ENCODE data around the gene CLSTN1. TPM values are rescaled to one million over a fixed set of nuclear protein-coding genes. Genes with fewer than 3 reads are reported as not detected.

CLSTN1 gene
- total RNA-seq, 1 donor from 2014 or later: 48.0 TPM

DNA sequence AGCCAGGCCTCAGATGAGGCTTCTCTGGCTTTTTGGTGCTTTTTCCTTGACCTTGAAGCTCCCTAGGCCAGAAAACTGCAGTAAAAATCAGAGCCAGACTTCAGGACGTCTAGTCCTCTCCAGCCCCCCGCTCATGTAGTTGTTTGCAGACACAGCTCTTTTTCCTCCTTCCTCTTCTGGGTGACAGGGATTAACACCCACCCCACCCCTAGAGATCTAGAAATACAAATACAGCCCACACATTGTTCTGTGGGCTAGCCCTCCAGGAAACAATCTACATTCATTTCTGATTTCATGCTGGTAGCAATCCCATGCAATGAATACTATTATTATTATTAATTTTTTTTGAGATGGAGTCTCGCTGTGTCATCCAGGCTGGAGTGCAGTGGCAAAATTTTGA is 9.9 kb upstream of the CLSTN1 start:
- H3K36me3 Mint-ChIP-seq (ENCODE audit: low read depth): no peaks in the 10 kb centered on the region
- no peak for DNase-seq (ENCODE audit: low spot score)
- peaks cover 11% of the 10 kb centered on the region for H3K27me3 Mint-ChIP-seq (ENCODE audit: insufficient read depth)
- no peaks in the 10 kb centered on the region for H3K4me1 Mint-ChIP-seq (ENCODE audit: low read depth)
- intact Hi-C loops (cut with micrococcal nuclease): no loop called here
- H3K9me3 Mint-ChIP-seq: no peaks in the 10 kb centered on the region
- no peak overlapping the region for H3K4me3 Mint-ChIP-seq
- H3K27ac Mint-ChIP-seq: no peak overlapping the region

DNA sequence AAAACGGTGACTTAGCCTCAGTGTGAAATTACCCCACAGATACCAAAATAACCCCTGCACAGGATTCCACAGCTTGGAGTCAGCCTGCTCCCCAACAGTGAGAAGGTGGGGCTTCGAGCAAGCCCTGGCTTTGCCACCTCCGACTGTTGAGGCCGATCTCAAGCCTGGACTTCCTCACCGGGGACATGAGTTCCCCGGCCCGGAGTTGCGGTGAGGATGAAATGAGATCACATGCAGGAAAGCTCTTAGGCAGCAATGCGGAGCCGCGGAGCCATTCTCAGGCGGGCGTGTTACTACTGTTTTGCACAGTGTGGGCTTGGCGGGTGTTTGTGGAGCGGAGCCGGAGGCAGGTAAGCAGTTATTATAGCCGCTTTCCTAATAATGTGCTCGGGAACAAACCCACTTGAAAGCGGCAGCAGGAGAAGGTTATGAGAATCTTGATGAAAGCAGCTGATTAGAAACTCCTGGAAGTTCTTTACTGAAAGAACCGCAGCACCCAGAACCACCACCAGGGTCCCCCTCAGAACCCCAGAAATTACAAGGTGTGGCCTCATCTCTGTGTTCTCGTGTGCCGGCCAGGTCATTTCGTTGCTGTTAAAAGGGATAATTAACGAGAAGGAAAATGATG is 3.9 kb upstream of the CLSTN1 start:
- no peaks in the 10 kb centered on the region for H3K9me3 Mint-ChIP-seq
- peaks cover 9% of the 10 kb centered on the region for H3K27me3 Mint-ChIP-seq (ENCODE audit: insufficient read depth)
- H3K27ac Mint-ChIP-seq: no peak overlapping the region
- H3K4me3 Mint-ChIP-seq: no peak overlapping the region
- DNase-seq (ENCODE audit: low spot score): no peak
- H3K36me3 Mint-ChIP-seq (ENCODE audit: low read depth): peaks cover 3% of the 10 kb centered on the region
- H3K4me1 Mint-ChIP-seq (ENCODE audit: low read depth): peaks cover 23% of the 10 kb centered on the region
- intact Hi-C loops (cut with micrococcal nuclease): loop anchor here (10.0 kb wide), 1 partner anchor 513 kb away; no protein-coding TSS in a partner anchor

- Mint-ChIP-seq H3K9me3 (no peaks in the 10 kb centered on the region), H3K4me3 (no peak overlapping the region), H3K4me1 (ENCODE audit: low read depth) (peaks cover 33% of the 10 kb centered on the region), H3K27ac (no peak overlapping the region), H3K36me3 (ENCODE audit: low read depth) (peaks cover 3% of the 10 kb centered on the region), H3K27me3 (ENCODE audit: insufficient read depth) (peaks cover 9% of the 10 kb centered on the region)
- intact Hi-C loops (cut with micrococcal nuclease): loop anchor here (10.0 kb wide), 1 partner anchor 512 kb away; no protein-coding TSS in a partner anchor
- DNase-seq (ENCODE audit: low spot score): no peak
Observed at GRCh38 chr1:9826616-9827015, 2.9 kb upstream of the CLSTN1 start.

DNA sequence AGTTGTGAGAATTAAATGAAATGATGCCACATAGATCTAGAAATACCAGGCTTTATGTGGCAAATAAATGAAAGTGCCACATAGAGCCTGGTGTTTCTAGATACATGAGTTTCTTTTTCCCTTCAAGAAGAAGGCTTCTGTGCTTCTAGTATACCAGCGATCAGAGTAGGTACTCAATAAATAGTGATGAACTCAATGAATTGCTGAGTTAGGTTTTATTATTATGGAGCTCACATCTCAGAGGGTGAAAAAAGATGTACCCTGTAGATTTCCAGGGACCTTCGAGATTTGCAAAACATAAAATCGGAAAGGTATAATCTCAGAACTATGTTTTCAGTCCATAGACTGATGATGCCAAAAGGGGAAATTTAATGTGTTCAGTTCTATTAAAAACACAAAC is 2.3 kb upstream of the CLSTN1 start:
- Mint-ChIP-seq H3K27ac (no peak overlapping the region), H3K4me3 (peak overlapping the region; percentile 74), H3K27me3 (ENCODE audit: insufficient read depth) (peaks cover 7% of the 10 kb centered on the region), H3K9me3 (no peaks in the 10 kb centered on the region), H3K4me1 (ENCODE audit: low read depth) (peaks cover 34% of the 10 kb centered on the region), H3K36me3 (ENCODE audit: low read depth) (peaks cover 3% of the 10 kb centered on the region)
- no peak for DNase-seq (ENCODE audit: low spot score)
- intact Hi-C loops (cut with micrococcal nuclease): loop anchor here (10.0 kb wide), 1 partner anchor 511 kb away; no protein-coding TSS in a partner anchor

DNA sequence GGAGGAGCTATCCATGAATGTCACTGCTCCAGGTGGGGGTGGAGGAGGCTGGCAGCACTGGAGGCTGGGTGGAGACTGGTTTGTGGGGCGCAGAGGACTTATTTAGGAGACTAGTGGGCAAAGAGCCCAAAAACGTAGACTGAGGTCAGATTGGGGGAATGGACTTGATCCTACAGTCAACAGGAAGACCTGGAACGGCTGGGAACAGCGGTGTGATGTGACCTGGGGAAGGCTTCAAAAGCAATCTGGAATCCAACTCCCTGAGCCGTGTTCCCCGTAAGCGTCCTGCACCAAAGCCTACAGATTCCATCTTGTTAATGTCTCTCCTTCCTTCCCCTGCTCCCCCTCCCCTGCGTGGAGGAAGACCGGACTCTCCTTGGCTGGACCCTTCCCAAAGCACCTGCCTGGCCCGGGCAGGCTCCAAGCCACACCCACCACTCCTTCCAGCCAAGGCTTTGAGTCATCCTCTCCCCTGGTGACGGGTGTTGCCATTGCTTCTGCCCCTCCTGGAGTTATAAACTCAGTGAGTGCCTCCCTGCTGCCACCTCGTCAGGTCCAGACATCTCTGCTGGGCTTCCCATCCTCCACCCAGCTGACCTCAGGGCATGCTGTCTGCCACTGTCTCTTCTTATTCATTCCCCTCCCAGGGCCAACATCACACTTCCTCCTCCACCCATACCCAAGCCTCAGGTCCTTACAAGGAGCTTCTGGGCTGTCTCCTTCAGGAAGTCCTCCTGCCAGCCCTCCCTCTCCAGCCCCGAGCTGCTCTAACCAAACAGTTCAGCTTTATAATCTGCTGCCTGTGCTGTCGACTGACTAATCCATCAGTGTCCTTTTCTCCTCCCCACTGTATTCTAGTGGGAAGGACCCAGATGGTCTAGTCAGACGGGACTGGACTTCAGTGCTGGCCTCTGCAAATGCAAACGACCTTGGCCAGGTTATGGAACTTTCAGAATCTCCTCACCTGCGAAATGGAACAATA is 1.6 kb upstream of the CLSTN1 start:
- Mint-ChIP-seq H3K4me1 (ENCODE audit: low read depth) (peaks cover 40% of the 10 kb centered on the region), H3K27me3 (ENCODE audit: insufficient read depth) (peaks cover 7% of the 10 kb centered on the region), H3K36me3 (ENCODE audit: low read depth) (peaks cover 6% of the 10 kb centered on the region), H3K9me3 (no peaks in the 10 kb centered on the region), H3K4me3 (peak overlapping the region; percentile 74), H3K27ac (peak overlapping the region; percentile 70)
- intact Hi-C loops (cut with micrococcal nuclease): loop anchor here (10.0 kb wide), 1 partner anchor 511 kb away; no protein-coding TSS in a partner anchor
- peak; percentile 19 for DNase-seq (ENCODE audit: low spot score)

- Mint-ChIP-seq H3K4me3 (peak overlapping the region; percentile 74), H3K36me3 (ENCODE audit: low read depth) (peaks cover 6% of the 10 kb centered on the region), H3K27ac (peak overlapping the region; percentile 70), H3K4me1 (ENCODE audit: low read depth) (peaks cover 40% of the 10 kb centered on the region), H3K27me3 (ENCODE audit: insufficient read depth) (peaks cover 7% of the 10 kb centered on the region), H3K9me3 (no peaks in the 10 kb centered on the region)
- intact Hi-C loops (cut with micrococcal nuclease): loop anchor here (5.0 to 10.0 kb wide), 2 partner anchors 397 to 510 kb away; no protein-coding TSS in a partner anchor
- DNase-seq (ENCODE audit: low spot score): no peak
Observed at GRCh38 chr1:9824702-9825089, 931 bp upstream of the CLSTN1 start.

DNA sequence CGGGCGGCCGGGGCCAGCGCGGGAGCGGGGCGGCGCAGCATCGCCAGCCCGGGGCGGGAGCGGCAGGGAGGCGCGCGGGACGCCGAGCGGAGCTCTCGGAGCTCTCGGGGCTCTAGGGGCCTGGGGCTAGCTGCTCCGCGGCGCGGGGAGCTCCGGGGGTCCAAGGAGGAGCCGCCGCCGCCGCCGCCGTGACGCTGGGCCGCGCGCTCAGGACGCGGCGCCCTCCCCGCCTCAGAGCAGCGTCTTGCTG is 147 bp downstream of the CLSTN1 start:
- H3K36me3 Mint-ChIP-seq (ENCODE audit: low read depth): peaks cover 6% of the 10 kb centered on the region
- no peaks in the 10 kb centered on the region for H3K9me3 Mint-ChIP-seq
- peaks cover 5% of the 10 kb centered on the region for H3K27me3 Mint-ChIP-seq (ENCODE audit: insufficient read depth)
- H3K4me3 Mint-ChIP-seq: peak overlapping the region; percentile 61
- no peak overlapping the region for H3K27ac Mint-ChIP-seq
- DNase-seq (ENCODE audit: low spot score): no peak
- peaks cover 40% of the 10 kb centered on the region for H3K4me1 Mint-ChIP-seq (ENCODE audit: low read depth)
- intact Hi-C loops (cut with micrococcal nuclease): loop anchor here (1.0 to 10.0 kb wide), 9 partner anchors 23 to 509 kb away; partner anchors contain the start of gene UBE4B

GRCh38 chr1:9822897-9823692 is 670 bp downstream of the CLSTN1 start:
- Mint-ChIP-seq H3K4me1 (ENCODE audit: low read depth) (peaks cover 40% of the 10 kb centered on the region), H3K36me3 (ENCODE audit: low read depth) (peaks cover 6% of the 10 kb centered on the region), H3K4me3 (peak overlapping the region; percentile 97)

GRCh38 chr1:9822490-9822889 is 1.3 kb downstream of the CLSTN1 start:
- intact Hi-C loops (cut with micrococcal nuclease): loop anchor here (2.0 to 10.0 kb wide), 5 partner anchors 44 to 508 kb away; no protein-coding TSS in a partner anchor
- peak overlapping the region; percentile 84 for H3K27ac Mint-ChIP-seq
- H3K4me1 Mint-ChIP-seq (ENCODE audit: low read depth): peaks cover 40% of the 10 kb centered on the region
- peaks cover 5% of the 10 kb centered on the region for H3K27me3 Mint-ChIP-seq (ENCODE audit: insufficient read depth)
- H3K36me3 Mint-ChIP-seq (ENCODE audit: low read depth): peaks cover 6% of the 10 kb centered on the region
- no peaks in the 10 kb centered on the region for H3K9me3 Mint-ChIP-seq
- DNase-seq (ENCODE audit: low spot score): no peak
- peak overlapping the region; percentile 97 for H3K4me3 Mint-ChIP-seq

More at GRCh38 chr1:9822897-9823692, 670 bp downstream of the CLSTN1 start:
- Mint-ChIP-seq H3K27ac (peak overlapping the region; percentile 84), H3K27me3 (ENCODE audit: insufficient read depth) (peaks cover 5% of the 10 kb centered on the region), H3K9me3 (no peaks in the 10 kb centered on the region)
- DNase-seq (ENCODE audit: low spot score): peak; percentile 20
- intact Hi-C loops (cut with micrococcal nuclease): loop anchor here (1.0 to 10.0 kb wide), 9 partner anchors 23 to 508 kb away; partner anchors contain the start of gene UBE4B

DNA sequence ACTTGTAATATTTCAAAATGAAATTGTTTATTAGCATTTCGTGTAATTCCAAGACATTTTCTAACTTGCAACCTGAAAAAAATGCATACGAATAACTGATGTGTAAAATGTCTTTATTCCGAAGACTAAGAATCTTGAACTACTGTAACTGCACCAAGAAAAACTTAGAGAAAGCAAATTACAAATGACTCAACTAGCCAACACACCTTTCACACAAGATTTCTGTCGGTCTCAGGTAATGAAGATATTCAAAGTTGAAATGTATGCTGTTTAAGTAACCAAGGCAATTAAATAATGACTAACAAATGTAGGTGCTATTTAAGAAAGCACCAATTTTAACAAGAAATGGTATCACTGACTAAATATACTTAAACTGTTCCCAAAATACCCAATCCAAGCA is 2.1 kb downstream of the CLSTN1 start:
- Mint-ChIP-seq H3K27ac (no peak overlapping the region), H3K4me1 (ENCODE audit: low read depth) (peaks cover 40% of the 10 kb centered on the region), H3K27me3 (ENCODE audit: insufficient read depth) (peaks cover 5% of the 10 kb centered on the region), H3K4me3 (peak overlapping the region; percentile 97), H3K36me3 (ENCODE audit: low read depth) (peaks cover 6% of the 10 kb centered on the region), H3K9me3 (no peaks in the 10 kb centered on the region)
- no peak for DNase-seq (ENCODE audit: low spot score)
- intact Hi-C loops (cut with micrococcal nuclease): loop anchor here (2.0 to 10.0 kb wide), 5 partner anchors 45 to 507 kb away; no protein-coding TSS in a partner anchor

- H3K9me3 Mint-ChIP-seq: no peaks in the 10 kb centered on the region
- H3K36me3 Mint-ChIP-seq (ENCODE audit: low read depth): peaks cover 9% of the 10 kb centered on the region
- DNase-seq (ENCODE audit: low spot score): no peak
- peak overlapping the region; percentile 11 for H3K4me3 Mint-ChIP-seq
- intact Hi-C loops (cut with micrococcal nuclease): loop anchor here (5.0 to 10.0 kb wide), 2 partner anchors 393 to 506 kb away; no protein-coding TSS in a partner anchor
- no peak overlapping the region for H3K27ac Mint-ChIP-seq
- H3K27me3 Mint-ChIP-seq (ENCODE audit: insufficient read depth): peaks cover under 1% of the 10 kb centered on the region
- peaks cover 32% of the 10 kb centered on the region for H3K4me1 Mint-ChIP-seq (ENCODE audit: low read depth)
Observed at GRCh38 chr1:9820521-9820920, 3.2 kb downstream of the CLSTN1 start.

GRCh38 chr1:9817734-9818133 is 6.0 kb downstream of the CLSTN1 start:
- H3K4me3 Mint-ChIP-seq: no peak overlapping the region
- peaks cover 18% of the 10 kb centered on the region for H3K4me1 Mint-ChIP-seq (ENCODE audit: low read depth)
- H3K27ac Mint-ChIP-seq: no peak overlapping the region
- DNase-seq (ENCODE audit: low spot score): no peak
- H3K9me3 Mint-ChIP-seq: no peaks in the 10 kb centered on the region
- intact Hi-C loops (cut with micrococcal nuclease): no loop called here
- H3K27me3 Mint-ChIP-seq (ENCODE audit: insufficient read depth): no peaks in the 10 kb centered on the region
- peaks cover 9% of the 10 kb centered on the region for H3K36me3 Mint-ChIP-seq (ENCODE audit: low read depth)

Data from activated T-helper 1 cell treated with anti-CD3 and anti-CD28 coated beads, Interleukin-12 subunit alpha, Interleukin-12 subunit beta, Interleukin-2, Interleukin-4 antibody, amounts not matched to agents 30 ng/mL and 10 ng/mL and 1 ng/mL, durations not matched to agents 14 hours and 24 hours and 36 hours (primary cell).